HG02642 (cell line): ENCODE results near the gene OR2D2.
A peak's percentile ranks its signal among the peaks of the same experiment; 100 is the strongest.
"Not testable (repeated sequence)": the region's sequence is repeated elsewhere in the genome, so short reads cannot be mapped to it uniquely, and the experiment has no call there.

Source experiments
- ATAC-seq: cut with Tn5 transposase; IDR thresholded peaks from one replicate; pipeline ENCODE4 v1.9.1; 2021; ENCODE audit warnings: mild to moderate bottlenecking; ENCODE audit not compliant: unreplicated experiment, poor library complexity

Gene OR2D2

DNA sequence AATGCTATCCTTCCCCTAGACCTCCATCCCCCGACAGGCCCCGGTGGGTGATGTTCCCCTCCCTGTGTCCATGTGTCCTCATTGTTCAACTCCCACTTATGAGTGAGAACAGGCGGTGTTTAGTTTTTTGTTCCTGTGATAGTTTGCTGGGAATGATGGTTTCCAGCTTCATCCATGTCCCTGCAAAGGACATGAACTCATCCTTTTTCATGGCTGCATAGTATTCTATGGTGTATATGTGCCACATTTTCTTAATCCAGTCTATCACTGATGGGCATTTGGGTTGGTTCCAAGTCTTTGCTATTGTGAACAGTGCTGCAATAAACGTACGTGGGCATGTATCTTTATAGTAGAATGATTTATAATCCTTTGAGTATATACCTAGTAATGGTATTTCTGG is 4.6 kb downstream of the OR2D2 start:
- not testable (repeated sequence) for ATAC-seq

DNA sequence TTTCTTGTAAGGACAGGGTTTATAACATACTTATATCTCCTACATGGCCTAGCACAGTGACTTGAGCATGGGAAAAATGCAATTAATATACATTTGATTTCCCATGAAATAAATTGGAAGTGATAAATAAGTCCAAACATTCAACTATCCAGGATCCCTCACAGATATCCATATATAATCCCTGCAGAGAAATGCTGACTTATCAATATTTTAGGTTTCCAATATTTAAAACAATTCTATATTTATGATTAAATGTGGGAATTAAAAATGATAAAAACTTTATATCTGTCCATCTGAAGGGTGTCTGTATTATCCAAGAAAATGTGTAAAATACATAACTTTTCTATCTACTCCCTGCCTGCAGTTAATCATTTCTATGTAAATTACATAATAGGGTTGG is 9.5 kb downstream of the OR2D2 start:
- ATAC-seq, result no peak

- ATAC-seq, result no peak
Measured at GRCh38 chr11:6876914-6877313, 15.4 kb downstream of the OR2D2 start.

DNA sequence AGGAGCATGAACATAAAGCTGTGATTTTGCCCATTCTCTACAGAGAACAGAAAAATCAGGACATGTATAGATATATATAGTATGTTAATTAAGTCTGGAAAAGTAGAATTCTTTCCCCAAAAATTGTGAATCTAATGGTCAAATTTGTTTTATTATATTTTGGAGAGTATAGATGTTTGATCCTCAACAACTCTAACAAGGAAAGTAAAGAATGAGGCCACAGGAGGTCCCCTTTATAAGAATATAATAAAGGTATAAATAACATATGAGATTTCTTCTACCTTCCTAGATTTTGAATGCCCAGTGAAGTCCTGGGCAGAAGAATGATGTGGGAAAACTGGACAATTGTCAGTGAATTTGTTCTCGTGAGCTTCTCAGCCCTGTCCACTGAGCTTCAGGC is 16.0 kb downstream of the OR2D2 start, which contains the start of gene OR10A4:
TSS of gene OR10A4 (plus strand) at position 301 of the 400 bp plus-strand sequence. CDS start at position 324, 23 bp downstream.
- ATAC-seq, result no peak

DNA sequence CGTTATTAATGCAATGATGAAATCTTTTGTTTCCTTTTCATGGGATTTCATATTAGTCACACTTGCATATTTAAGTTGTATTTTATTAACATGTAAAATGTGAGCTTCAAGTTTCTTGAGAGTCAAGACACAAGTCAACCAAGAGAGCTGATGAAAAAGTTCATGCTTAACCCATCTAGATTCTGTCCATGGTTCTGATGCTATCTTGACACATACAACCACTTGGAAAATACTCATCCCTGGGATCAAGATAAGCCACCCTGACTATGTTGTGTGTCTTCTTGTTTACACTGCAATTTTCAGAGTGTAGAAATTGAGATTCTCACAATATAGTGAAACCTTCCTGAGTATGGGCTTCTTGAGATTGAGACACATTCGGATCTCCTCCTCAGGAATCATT is 16.5 kb downstream of the OR2D2 start:
- ATAC-seq, result no peak

GRCh38 chr11:6871278-6871677 is 21.0 kb downstream of the OR2D2 start:
- ATAC-seq, result no peak

GRCh38 chr11:6864438-6864837 is 27.9 kb downstream of the OR2D2 start:
- ATAC-seq, result no peak

DNA sequence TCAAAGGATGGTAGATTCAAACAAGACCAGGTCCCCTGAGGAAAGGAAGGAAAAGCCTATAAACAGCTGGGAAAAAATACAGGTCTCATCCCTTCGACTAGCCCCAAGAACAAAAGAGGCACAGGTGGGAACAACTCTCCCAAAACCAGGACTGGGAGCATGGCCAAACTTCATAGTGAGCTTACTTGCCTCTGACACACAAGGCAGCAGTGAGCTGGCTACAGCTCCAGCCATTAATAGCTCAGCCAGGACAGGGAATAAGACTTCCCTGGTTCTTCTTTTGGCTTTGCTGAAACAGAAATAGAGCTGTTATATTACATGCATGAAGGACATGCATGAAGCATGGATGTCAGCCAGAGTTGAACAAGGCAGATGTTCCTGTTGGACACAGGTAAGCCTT is 29.3 kb downstream of the OR2D2 start, which contains the start of gene OR10A2:
TSS of gene OR10A2 (plus strand) at position 97 of the 400 bp plus-strand sequence. CDS start 6,698 bp downstream, outside the sequence.
- ATAC-seq, result no peak

GRCh38 chr11:6856871-6857270 is 35.4 kb downstream of the OR2D2 start:
- ATAC-seq, result peak; percentile 65

DNA sequence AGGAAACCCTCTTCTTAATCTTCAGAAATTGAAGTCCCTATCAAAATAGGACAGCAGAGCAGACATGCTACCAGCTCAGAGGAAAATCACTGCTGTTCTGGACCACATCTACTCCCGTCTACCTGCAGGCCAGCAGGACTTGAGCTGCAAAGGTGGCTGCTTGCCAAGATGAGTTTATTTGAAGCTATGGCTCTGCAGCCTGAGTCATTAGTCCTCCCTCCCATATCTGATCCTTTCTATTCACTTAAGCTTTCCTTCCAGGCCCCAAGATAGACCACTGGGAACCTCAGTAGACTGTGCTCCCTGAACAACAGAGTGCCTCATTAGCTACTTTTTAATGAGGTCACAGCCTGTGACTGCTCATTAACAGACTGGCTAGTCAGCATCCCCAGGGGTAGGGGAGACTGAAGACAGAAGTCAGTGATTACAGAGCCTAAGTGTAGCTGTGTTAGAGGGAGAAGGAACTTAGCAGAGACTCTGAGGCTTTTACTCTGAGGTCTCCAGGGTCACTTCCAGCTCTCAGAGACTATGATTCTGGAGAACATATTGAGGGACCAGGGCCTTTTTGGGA is 36.2 kb downstream of the OR2D2 start:
- ATAC-seq, result no peak

GRCh38 chr11:6854801-6855200 is 37.5 kb downstream of the OR2D2 start:
- not testable (repeated sequence) for ATAC-seq

DNA sequence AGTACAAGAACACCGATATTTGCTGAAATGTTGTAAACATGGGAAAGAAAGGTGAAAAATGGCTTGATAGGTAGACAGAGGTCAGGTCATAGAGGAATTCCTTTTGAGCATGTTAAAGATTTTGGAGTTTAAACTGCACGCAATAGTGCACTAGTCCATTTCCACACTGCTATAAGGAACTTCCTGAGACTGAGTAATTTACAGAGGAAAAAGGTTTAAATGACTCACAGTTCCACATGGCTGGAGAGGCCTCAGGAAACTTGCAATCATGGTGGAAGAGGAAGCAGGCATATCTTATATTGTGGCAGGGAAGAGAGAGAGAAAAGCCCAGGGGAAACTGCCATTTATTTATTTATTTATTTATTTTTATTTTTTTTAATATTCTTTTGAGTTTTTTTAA is 41.8 kb downstream of the OR2D2 start:
- no peak for ATAC-seq

DNA sequence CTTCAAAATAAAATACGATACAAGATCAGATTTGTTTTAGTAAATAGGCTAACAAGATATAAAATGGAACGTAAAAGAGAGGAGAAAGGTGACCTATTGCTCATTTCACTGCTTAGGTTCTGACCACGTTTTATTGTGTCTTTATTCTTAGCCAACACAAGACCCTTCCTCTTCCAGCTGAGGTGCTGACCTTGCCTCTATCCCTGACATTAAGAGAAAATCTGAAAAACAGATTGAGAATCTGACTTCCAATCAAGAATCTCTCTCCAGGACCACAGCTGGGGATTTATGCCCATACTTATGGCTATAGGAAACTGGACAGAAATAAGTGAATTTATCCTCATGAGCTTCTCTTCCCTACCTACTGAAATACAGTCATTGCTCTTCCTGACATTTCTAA is 46.9 kb downstream of the OR2D2 start, which contains the start of gene OR10A5:
TSS of gene OR10A5 (plus strand) at position 301 of the 400 bp plus-strand sequence. CDS start at position 301, 0 bp downstream.
- no peak for ATAC-seq

- ATAC-seq, result no peak
Measured at GRCh38 chr11:6844356-6844755, 47.9 kb downstream of the OR2D2 start.

- no peak for ATAC-seq
Measured at GRCh38 chr11:6843670-6844069, 48.6 kb downstream of the OR2D2 start.

DNA sequence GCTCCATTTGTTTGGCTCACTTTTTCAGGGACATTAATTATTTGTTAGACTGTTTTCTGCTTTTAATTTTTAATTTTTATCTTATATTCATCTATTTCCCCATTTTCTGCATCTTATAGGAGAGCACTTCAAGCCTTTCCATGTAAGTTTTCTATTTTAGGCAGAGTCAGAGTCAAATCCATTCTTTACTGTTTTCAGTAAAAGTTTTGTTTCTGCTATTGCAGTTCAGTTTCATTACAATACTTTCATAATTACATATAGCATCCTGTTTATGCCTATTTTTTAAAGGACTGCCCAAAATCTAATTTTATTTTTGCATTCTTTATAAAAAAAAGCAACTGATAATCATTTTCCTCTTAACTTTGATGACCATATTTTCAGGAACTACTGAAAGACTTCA is 50.6 kb downstream of the OR2D2 start:
- no peak for ATAC-seq
